Breast epithelium (tissue), 3 donors: ENCODE data around the gene TMEM123.

Source experiments
- POLR2A ChIP-seq: fragments of 450-650 bp; IDR thresholded peaks from one replicate; pipeline ENCODE4 v1.6.1; 2016; ENCODE audit warnings: antibody characterized with exemption, mild to moderate bottlenecking, moderate library complexity
- TF ChIP-seq, protein P1 (sequence below), 3 donors: fragments of 450-650 bp; IDR thresholded peaks; one replicate each; pipeline ENCODE4 v1.5.1; 2016 to 2017; ENCODE audit warnings: antibody characterized with exemption in 3 of 3, mild to moderate bottlenecking in 3 of 3, moderate library complexity in 3 of 3

DNA sequence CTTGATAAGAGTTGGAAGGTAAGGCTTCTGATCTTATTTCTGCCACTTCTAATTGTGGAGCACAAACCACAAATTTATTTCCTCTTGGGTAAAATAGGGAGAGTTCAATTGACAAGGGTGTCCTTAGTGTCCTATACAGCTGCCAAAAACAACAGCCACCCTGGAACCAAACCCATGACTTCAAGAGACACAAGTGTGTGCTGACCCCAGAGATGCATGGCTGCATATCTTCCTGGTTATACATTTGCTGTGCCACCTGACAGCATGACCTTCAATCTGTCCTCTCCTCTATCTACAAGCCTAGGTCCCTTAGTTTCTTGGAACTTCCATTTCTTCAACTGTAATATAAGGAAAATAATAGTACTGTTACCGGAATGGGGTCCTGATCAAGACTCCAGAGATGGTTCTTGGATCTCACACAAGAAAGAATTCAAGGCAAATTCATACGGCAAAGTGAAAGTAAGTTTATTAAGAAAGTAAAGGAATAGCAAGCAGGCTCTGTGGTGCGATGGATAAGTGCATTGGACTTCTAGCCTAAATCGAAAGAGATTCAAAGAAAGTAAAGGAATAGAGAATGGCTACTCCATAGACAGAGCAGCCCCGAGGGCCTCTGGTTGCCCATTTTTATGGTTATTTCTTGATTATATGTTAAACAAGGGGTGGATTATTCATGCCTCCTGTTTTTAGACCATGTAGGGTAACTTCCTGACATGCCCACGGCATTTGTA is 15.5 kb upstream of the TMEM123 start:
- no peak for TF ChIP-seq POLR2A
- TF ChIP-seq, protein P1, sequence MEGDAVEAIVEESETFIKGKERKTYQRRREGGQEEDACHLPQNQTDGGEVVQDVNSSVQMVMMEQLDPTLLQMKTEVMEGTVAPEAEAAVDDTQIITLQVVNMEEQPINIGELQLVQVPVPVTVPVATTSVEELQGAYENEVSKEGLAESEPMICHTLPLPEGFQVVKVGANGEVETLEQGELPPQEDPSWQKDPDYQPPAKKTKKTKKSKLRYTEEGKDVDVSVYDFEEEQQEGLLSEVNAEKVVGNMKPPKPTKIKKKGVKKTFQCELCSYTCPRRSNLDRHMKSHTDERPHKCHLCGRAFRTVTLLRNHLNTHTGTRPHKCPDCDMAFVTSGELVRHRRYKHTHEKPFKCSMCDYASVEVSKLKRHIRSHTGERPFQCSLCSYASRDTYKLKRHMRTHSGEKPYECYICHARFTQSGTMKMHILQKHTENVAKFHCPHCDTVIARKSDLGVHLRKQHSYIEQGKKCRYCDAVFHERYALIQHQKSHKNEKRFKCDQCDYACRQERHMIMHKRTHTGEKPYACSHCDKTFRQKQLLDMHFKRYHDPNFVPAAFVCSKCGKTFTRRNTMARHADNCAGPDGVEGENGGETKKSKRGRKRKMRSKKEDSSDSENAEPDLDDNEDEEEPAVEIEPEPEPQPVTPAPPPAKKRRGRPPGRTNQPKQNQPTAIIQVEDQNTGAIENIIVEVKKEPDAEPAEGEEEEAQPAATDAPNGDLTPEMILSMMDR (IDR thresholded peaks at IDR 0.05) = no peak
